ENCODE results near the gene LSM7. TPM values are rescaled to one million over a fixed set of nuclear protein-coding genes. Genes with fewer than 3 reads are reported as not detected.

The LSM7 gene
- total and polyA plus RNA-seq, 9 of the 15 experiments (the other 6 are each of a cell fraction or from before 2014, with no cell fraction given) = 40.5 to 690 (median 265) TPM

DNA sequence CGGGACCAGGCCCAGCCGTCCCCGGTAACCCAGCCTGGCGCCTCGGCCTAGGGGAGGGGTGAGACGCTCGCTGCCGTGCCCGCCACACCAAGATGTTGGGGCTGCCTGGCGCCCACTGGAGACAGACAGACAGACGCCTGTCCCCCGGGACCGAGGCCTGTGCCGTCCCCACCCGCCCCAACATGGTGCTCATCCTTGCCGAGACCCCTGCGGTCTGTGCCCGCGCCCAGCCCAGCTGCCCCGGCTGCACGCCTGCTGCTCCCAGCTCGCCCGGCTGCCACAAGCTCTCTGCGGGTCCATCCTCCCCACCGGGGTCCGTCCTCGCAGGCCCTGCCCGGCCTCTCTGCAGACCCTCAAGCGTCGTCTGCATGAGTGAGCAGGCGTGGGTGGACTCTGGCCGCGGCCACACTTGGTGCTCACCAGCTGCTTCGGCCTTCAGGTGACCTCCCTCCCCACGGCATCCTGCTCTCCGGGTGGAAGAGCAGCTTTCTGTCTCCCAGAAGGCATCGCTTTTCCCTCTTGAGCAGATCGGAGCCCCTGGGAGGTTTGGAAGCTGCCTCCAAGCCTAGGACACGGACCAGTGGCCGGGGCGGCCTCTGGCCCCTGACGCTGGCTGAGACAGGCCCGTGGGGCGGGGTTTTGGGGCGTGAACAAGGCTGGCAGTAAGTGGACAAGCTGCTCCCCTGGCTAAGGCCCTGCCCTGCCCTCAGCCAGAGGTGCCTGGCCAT is 24.9 kb upstream of the LSM7 start:
- Histone ChIP-seq H3K4me1 (replicated peaks in 1 of 2; ENCODE audit: control insufficient read depth in 2 of 2, insufficient read depth in 2 of 2, low read length in 2 of 2) (peaks cover 0 to 32% of the 10 kb centered on the region in 2 experiments; a peak in 2 of 5 replicates), H3K36me3 (ENCODE audit: control insufficient read depth, insufficient read depth, low read length) (peaks cover 34% of the 10 kb centered on the region; the same call in 2 of the 3 replicates), H3K9ac (ENCODE audit: insufficient read depth in 1 of 2, low read depth in 2 of 2, low read length in 2 of 2) (peak overlapping the region in 1 of 2 experiments; percentile 45; a peak in 2 of 4 replicates), H3K4me3 (no peak overlapping the region), H3K27me3 (ENCODE audit: control insufficient read depth in 2 of 2, insufficient read depth in 2 of 2, low read length in 2 of 2) (peaks cover 1 to 4% of the 10 kb centered on the region in 2 experiments; a peak in 3 of 5 replicates), H3K9me1 (ENCODE audit: control insufficient read depth, insufficient read depth, low read length) (peaks cover 2% of the 10 kb centered on the region), H3K9me3 (replicated peaks; ENCODE audit: control insufficient read depth, insufficient read depth, low read depth, low read length) (no peaks in the 10 kb centered on the region; the same call in 1 of the 2 replicates), H2AFZ (ENCODE audit: low read depth, low read length) (no peak overlapping the region), H3K4me2 (ENCODE audit: insufficient read depth, low read length) (no peak overlapping the region), H3K79me2 (ENCODE audit: control insufficient read depth, insufficient read depth, low read length) (no peaks in the 10 kb centered on the region), H4K20me1 (replicated peaks; ENCODE audit: control insufficient read depth, insufficient read depth, low read length) (no peaks in the 10 kb centered on the region), H3K27ac (ENCODE audit: extremely low read depth, low read depth, low read length) (no peak overlapping the region)
- in situ Hi-C loops (cut with MboI) (no loop called here), intact Hi-C loops (cut with micrococcal nuclease) (no loop called here)
- ChIA-PET CTCF (ENCODE audit: low intra/inter-chr PET ratio) (interaction anchor here (0.6 kb wide), 1 partner anchor 38 kb away, joined by 3 read pairs; no protein-coding TSS in a partner anchor), POLR2A (no interaction called here)
- FAIRE-seq = no peak
- TF ChIP-seq POLR2G (IDR thresholded peaks at IDR 0.05; ENCODE audit: low read depth, low read length) = 0 out of 2 replicates have a peak, but pooled peaks have one; percentile 6
- TF ChIP-seq ZNF12 (CRISPR knock-in tag; IDR thresholded peaks at IDR 0.05) = no peak
- TSS peak; percentile 53 for BruUV-seq (replicated peaks)
- 92% methylated on average over 35 of the region's 45 CpGs for WGBS (ENCODE audit: insufficient coverage, low coverage, missing lambda C conversion rate)
- no peak for ATAC-seq
- DNase-seq (ENCODE audit: extremely low read depth in 1 of 4, low spot score in 3 of 4) = no peak

GRCh38 chr19:2352121-2352520 is 23.7 kb upstream of the LSM7 start:
- H2AFZ ChIP-seq (ENCODE audit: low read depth, low read length) = no peak overlapping the region
- BruUV-seq (replicated peaks) = no TSS peak
- CTCF ChIA-PET (ENCODE audit: low intra/inter-chr PET ratio) = no interaction called here
- 93% methylated on average over 17 of the region's 24 CpGs for WGBS (ENCODE audit: insufficient coverage, low coverage, missing lambda C conversion rate)
- H4K20me1 ChIP-seq (replicated peaks; ENCODE audit: control insufficient read depth, insufficient read depth, low read length) = no peaks in the 10 kb centered on the region
- H3K79me2 ChIP-seq (ENCODE audit: control insufficient read depth, insufficient read depth, low read length) = no peaks in the 10 kb centered on the region
- FAIRE-seq (no peak), ATAC-seq (no peak), DNase-seq (ENCODE audit: extremely low read depth in 1 of 4, low spot score in 3 of 4) (no peak)
- POLR2A ChIA-PET = interaction anchor here (0.5 to 0.9 kb wide), 2 partner anchors 13 to 517 kb away, joined by 3 to 5 read pairs; no protein-coding TSS in a partner anchor
- H3K27ac ChIP-seq (ENCODE audit: extremely low read depth, low read depth, low read length) = no peak overlapping the region
- H3K9ac ChIP-seq (ENCODE audit: insufficient read depth in 1 of 2, low read depth in 2 of 2, low read length in 2 of 2) = no peak overlapping the region; a peak in 1 of 4 replicates
- no peaks in the 10 kb centered on the region; the same call in 1 of the 2 replicates for H3K9me3 ChIP-seq (replicated peaks; ENCODE audit: control insufficient read depth, insufficient read depth, low read depth, low read length)
- in situ Hi-C loops (cut with MboI) = no loop called here
- H3K9me1 ChIP-seq (ENCODE audit: control insufficient read depth, insufficient read depth, low read length) = peaks cover 2% of the 10 kb centered on the region
- H3K4me2 ChIP-seq (ENCODE audit: insufficient read depth, low read length) = no peak overlapping the region
- peaks cover 0 to 32% of the 10 kb centered on the region in 2 experiments; a peak in 2 of 5 replicates for H3K4me1 ChIP-seq (replicated peaks in 1 of 2; ENCODE audit: control insufficient read depth in 2 of 2, insufficient read depth in 2 of 2, low read length in 2 of 2)
- H3K27me3 ChIP-seq (ENCODE audit: control insufficient read depth in 2 of 2, insufficient read depth in 2 of 2, low read length in 2 of 2) = no peaks in the 10 kb centered on the region
- H3K36me3 ChIP-seq (ENCODE audit: control insufficient read depth, insufficient read depth, low read length) = peaks cover 34% of the 10 kb centered on the region; the same call in 2 of the 3 replicates
- peak; percentile 14; the same call in 1 of the 2 replicates for TF ChIP-seq POLR2G (IDR thresholded peaks at IDR 0.05; ENCODE audit: low read depth, low read length)
- TF ChIP-seq ZC3H4 (CRISPR knock-in tag; IDR thresholded peaks at IDR 0.05; ENCODE audit: borderline replicate concordance) = no peak
- TF ChIP-seq ZKSCAN1 (IDR thresholded peaks at IDR 0.05; ENCODE audit: low read depth, low read length) = no peak
- no peak for TF ChIP-seq POU5F1 (IDR thresholded peaks at IDR 0.05; ENCODE audit: borderline replicate concordance, low read depth, low read length, partially characterized antibody)
- intact Hi-C loops (cut with micrococcal nuclease) = no loop called here
- no peak overlapping the region for H3K4me3 ChIP-seq

Data from K562 (cell line).